OCI-LY3 (cell line): ENCODE results near the gene PCMT1.
A peak's percentile ranks its signal among the peaks of the same experiment; 100 is the strongest.

Experiments
- H2AFZ ChIP-seq: fragments of 200-600, 300-600 bp; shearing (Covaris generic); 2 replicates; pipeline ENCODE4 v1.6.0; 2014; ENCODE audit warnings: antibody characterized with exemption, low read depth, low read length
- H3K27ac ChIP-seq: fragments of 200-600, 300-600 bp; sonication (generic); 2 replicates; pipeline ENCODE4 v1.5.1; 2014; ENCODE audit warnings: mild to moderate bottlenecking, low read length, moderate library complexity, mixed read lengths
- H3K27me3 ChIP-seq: fragments of 200-600, 300-600 bp; sonication (generic); 2 replicates; pipeline ENCODE4 v1.6.1; 2014; ENCODE audit warnings: low read depth, low read length, mixed read lengths
- H3K36me3 ChIP-seq: fragments of 200-600, 300-600 bp; sonication (generic); replicated peaks from 2 replicates; pipeline ENCODE3; 2014; ENCODE audit warnings: low read depth, low read length, mixed read lengths
- H3K4me1 ChIP-seq: fragments of 300-600, 200-600 bp; sonication (generic); 2 replicates; pipeline ENCODE4 v1.6.1; 2014; ENCODE audit warnings: low read length, mixed read lengths
- H3K4me2 ChIP-seq: fragments of 200-600, 300-600 bp; sonication (generic); 2 replicates; pipeline ENCODE4 v1.6.1; 2014; ENCODE audit warnings: low read length, mixed read lengths
- H3K4me3 ChIP-seq: fragments of 300-600, 200-600 bp; sonication (generic); 2 replicates; pipeline ENCODE4 v1.5.1; 2014; ENCODE audit warnings: antibody characterized with exemption, mild to moderate bottlenecking, low read length, moderate library complexity
- H3K79me2 ChIP-seq: fragments of 300-600, 200-600 bp; shearing (Covaris generic); 2 replicates; pipeline ENCODE4 v1.6.1; 2014; ENCODE audit warnings: mild to moderate bottlenecking, low read length, mixed read lengths
- H3K9ac ChIP-seq: fragments of 300-600, 200-600 bp; shearing (Covaris generic); 2 replicates; pipeline ENCODE4 v1.6.0; 2014; ENCODE audit warnings: mild to moderate bottlenecking, low read length, moderate library complexity
- H3K9me3 ChIP-seq: fragments of 200-600, 300-600 bp; shearing (Covaris generic); 2 replicates; pipeline ENCODE4 v1.6.1; 2014; ENCODE audit warnings: low read length, mixed read lengths; ENCODE audit not compliant: insufficient read depth
- H4K20me1 ChIP-seq: fragments of 200-600, 300-600 bp; sonication (generic); 2 replicates; pipeline ENCODE4 v1.6.1; 2016; ENCODE audit warnings: low read length, mixed read lengths; ENCODE audit not compliant: insufficient read depth
- CTCF ChIP-seq: fragments of 200-600, 300-600 bp; sonication (generic); IDR thresholded peaks from 2 replicates; pipeline ENCODE4 v1.5.1; 2014; ENCODE audit warnings: antibody characterized with exemption, low read length, low read depth
- EZH2phosphoT487 ChIP-seq: fragments of 200-600 bp; shearing (Covaris generic); IDR thresholded peaks from 2 replicates; pipeline ENCODE4 v1.6.1; 2018; ENCODE audit warnings: antibody characterized with exemption, mixed run types, low read depth

Gene PCMT1

GRCh38 chr6:149749594-149750135 lies at the start of gene PCMT1:
Gene PCMT1 (plus strand): TSS chr6:149749741. CDS start chr6:149749902, 161 bp downstream.
- H2AFZ ChIP-seq, result no peak within 1 kb of the TSS
- no peak for TF ChIP-seq CTCF
- no peak for TF ChIP-seq EZH2phosphoT487
- peak within 1 kb of the TSS; percentile 93 for H3K9ac ChIP-seq
- H3K36me3 ChIP-seq, result no peaks in the 10 kb centered on the region
- peaks cover 15% of the 10 kb centered on the region for H3K4me1 ChIP-seq
- peak within 1 kb of the TSS; percentile 95 for H3K4me2 ChIP-seq
- H3K79me2 ChIP-seq, result peaks cover 68% of the 10 kb centered on the region
- peak within 1 kb of the TSS; percentile 99 for H3K4me3 ChIP-seq
- peaks cover 21% of the 10 kb centered on the region; the same call in 1 of the 2 replicates for H4K20me1 ChIP-seq
- H3K27ac ChIP-seq, result peak within 1 kb of the TSS; percentile 65
- no peaks in the 10 kb centered on the region for H3K9me3 ChIP-seq
- no peaks in the 10 kb centered on the region for H3K27me3 ChIP-seq

GRCh38 chr6:149701714-149702113 lies 47.8 kb upstream of the PCMT1 start:
- no peaks in the 10 kb centered on the region for H3K4me1 ChIP-seq
- no peak overlapping the region for H3K4me2 ChIP-seq
- no peaks in the 10 kb centered on the region for H3K27me3 ChIP-seq
- no peak overlapping the region for H3K27ac ChIP-seq
- H3K9me3 ChIP-seq, result no peaks in the 10 kb centered on the region
- peaks cover 17% of the 10 kb centered on the region; the same call in 1 of the 2 replicates for H4K20me1 ChIP-seq
- H3K79me2 ChIP-seq, result peaks cover 95% of the 10 kb centered on the region
- no peak overlapping the region for H2AFZ ChIP-seq
- peaks cover 4% of the 10 kb centered on the region for H3K36me3 ChIP-seq
- TF ChIP-seq EZH2phosphoT487, result no peak
- H3K4me3 ChIP-seq, result no peak overlapping the region
- H3K9ac ChIP-seq, result no peak overlapping the region

GRCh38 chr6:149711711-149712110 lies 37.8 kb upstream of the PCMT1 start:
- no peak overlapping the region for H3K9ac ChIP-seq
- H3K4me2 ChIP-seq, result no peak overlapping the region
- H2AFZ ChIP-seq, result no peak overlapping the region
- no peaks in the 10 kb centered on the region for H3K27me3 ChIP-seq
- H3K27ac ChIP-seq, result no peak overlapping the region
- no peaks in the 10 kb centered on the region for H3K9me3 ChIP-seq
- H3K36me3 ChIP-seq, result peaks cover 3% of the 10 kb centered on the region
- H3K79me2 ChIP-seq, result peaks cover 96% of the 10 kb centered on the region
- no peak for TF ChIP-seq CTCF
- H3K4me3 ChIP-seq, result no peak overlapping the region
- peaks cover 27% of the 10 kb centered on the region for H3K4me1 ChIP-seq
- H4K20me1 ChIP-seq, result peaks cover 54% of the 10 kb centered on the region

- Histone ChIP-seq H3K4me1 (peaks cover 12% of the 10 kb centered on the region), H3K36me3 (peaks cover 3% of the 10 kb centered on the region), H3K4me2 (no peak overlapping the region)
Measured at GRCh38 chr6:149714442-149714841, 35.1 kb upstream of the PCMT1 start.

More at GRCh38 chr6:149714442-149714841, 35.1 kb upstream of the PCMT1 start:
- H2AFZ ChIP-seq, result no peak overlapping the region
- peaks cover 37% of the 10 kb centered on the region for H4K20me1 ChIP-seq
- peaks cover 90% of the 10 kb centered on the region for H3K79me2 ChIP-seq
- H3K9ac ChIP-seq, result no peak overlapping the region
- H3K27me3 ChIP-seq, result no peaks in the 10 kb centered on the region
- H3K9me3 ChIP-seq, result no peaks in the 10 kb centered on the region
- TF ChIP-seq EZH2phosphoT487 (no peak), CTCF (no peak)
- no peak overlapping the region for H3K4me3 ChIP-seq
- no peak overlapping the region for H3K27ac ChIP-seq
